Cerebellar nuclear complex (tissue), 1 donor: Measurements from ENCODE around the gene COX18.

Experiments used
- DNase-seq, 2 experiments: peaks; one replicate each; lab custom pipeline; 2025; lab: John Stamatoyannopoulos, UW

The COX18 gene

DNA sequence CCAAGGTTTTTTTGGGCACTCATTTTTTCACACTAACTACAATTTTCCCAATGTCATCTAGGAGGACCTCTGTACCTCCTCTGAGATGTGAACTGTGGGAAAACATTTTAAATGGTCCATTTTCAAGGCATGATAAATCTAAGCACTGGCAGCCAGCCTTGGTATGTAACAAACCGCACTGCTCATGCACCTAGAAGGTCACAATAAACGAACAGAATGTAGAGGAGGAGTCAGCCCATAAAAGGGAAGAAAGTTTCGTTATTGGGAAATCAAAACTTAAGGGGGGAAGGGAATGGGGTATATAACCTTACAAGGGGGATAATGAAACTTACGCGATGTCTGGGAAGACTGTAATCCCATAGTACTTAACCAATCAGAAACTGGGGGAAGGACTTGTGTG lies 16.4 kb downstream of the COX18 start:
- DNase-seq, result no peak

DNA sequence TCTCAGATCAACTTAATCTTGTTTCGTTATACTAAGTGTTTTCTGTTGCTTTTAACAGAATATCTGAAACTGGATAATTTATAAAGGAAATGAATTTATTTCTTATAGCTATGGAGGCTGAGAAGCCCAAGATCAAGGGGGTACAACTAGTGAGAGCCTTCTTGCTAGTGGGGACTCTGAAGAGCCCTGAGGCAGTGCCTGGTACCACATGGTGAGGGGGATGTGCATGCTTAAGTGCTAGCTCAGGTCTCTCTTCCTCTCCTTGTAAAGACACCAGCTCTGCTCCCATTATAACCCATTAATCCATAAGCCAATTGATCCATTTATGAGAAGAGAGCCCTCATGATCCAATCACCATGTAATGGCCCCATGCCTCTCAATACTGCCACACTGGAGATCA lies 17.9 kb downstream of the COX18 start:
- no peak for DNase-seq

DNA sequence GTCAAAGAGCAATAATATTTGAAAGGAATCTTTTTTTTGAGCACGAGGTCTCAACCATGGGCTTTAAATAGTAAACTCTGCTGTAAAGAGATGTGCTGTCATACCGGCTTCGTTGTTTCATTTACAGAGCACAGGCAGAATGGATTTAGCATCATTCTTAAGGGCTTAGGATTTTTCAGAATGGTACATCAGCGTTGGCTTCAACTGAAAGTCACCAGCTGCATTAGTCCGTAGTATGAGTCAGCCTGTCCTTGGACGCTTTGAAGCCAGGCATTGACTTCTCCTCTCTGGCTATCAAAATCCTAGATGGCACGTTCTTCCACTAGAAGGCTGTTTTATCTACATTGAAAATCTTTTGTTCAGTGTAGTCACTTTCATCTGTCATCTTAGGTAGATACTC lies 23.6 kb downstream of the COX18 start:
- DNase-seq, result no peak

DNA sequence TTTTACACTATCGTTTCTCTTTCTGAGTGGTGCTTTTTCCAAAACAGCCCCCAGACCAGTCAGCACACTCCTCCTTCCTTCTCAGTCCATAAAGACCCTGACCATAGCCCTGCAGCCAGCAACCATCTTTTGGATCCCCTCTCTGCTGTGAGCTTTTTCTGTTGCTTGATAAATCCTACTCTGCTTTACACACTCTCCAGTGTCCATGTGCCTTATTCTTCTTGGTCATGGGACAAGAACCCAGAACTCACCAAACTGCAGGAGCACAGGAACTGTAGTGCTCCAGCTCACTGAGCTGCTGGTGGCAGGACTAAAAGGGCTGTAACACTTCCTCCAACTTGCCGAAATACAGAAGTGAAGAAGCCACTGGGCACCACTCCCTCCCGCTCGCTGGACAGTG lies 32.5 kb downstream of the COX18 start:
- no peak for DNase-seq

DNA sequence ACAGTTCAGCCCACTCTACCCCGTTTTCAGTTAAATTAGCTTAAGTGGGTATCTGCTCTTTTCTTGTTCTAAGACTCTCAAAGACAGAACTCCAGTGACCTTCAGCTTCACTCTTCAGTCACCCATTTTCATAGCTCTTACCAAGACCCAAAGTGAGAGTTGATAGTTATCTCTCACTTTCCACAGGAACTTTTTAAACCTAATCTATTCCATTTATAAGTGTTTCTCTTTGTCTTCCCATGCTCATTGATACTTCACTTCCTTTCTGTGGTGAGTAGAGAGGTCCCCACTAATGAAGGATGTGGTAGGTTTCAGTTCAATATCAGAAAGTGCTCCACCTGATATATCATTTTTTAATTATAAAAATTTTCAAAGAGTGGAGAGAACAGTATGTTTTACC lies 33.4 kb downstream of the COX18 start:
- no peak for DNase-seq

DNA sequence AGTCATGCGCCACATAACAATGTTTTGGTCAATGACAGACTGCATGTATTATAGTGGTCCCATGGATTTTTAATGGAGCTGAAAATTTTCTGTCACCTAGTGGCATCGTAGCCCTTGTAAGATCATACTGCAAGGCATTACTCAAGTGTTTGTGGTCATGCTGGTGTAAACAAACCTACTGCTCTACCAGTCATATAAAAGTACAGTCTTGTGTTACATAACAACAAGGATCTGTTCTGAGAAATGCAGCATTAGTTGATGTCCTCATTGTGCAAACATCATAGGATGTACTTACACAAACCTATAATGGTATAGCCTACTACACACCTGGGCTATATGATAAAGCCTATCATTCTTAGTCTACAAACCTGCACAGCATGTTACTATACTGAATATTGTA lies 34.6 kb downstream of the COX18 start:
- DNase-seq, result no peak

DNA sequence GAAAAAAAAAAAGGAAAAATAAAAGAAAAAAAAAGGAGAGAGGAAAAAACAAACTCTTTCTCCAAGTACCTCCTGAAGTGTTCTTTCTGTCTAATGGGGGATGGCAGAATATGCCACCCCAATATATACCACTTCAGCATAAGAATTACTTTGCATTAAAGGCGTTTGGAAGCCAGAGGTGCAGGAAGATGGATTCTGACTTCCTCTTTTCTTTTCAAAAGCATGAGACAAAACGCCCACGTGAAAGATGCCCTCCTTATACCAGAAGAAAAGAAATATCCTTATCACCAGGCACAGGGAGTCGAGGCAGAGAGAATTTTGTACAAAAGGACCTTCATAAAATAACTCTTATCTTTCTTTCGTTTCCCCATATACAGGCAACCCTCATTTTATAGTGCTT lies 40.9 kb downstream of the COX18 start:
- DNase-seq, result no peak

DNA sequence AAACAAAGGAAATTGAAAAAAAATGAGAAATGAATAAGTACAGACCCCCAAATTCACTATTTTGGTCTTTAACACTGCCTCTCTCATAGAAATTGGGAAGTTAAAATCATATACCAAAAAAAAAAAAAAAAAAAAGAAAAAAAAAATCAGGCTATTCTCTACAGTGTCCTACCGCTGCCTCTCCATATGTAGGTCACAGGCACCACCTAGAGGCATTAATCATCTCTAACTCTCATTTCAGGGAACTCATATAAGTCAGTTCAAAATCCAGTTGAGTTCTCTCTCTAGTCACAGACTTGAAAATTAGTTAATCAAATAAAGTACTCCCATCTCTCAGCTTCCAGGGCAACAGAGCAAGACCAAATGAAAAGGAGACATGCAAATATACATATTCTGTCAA lies 47.9 kb downstream of the COX18 start:
- DNase-seq, result no peak

DNA sequence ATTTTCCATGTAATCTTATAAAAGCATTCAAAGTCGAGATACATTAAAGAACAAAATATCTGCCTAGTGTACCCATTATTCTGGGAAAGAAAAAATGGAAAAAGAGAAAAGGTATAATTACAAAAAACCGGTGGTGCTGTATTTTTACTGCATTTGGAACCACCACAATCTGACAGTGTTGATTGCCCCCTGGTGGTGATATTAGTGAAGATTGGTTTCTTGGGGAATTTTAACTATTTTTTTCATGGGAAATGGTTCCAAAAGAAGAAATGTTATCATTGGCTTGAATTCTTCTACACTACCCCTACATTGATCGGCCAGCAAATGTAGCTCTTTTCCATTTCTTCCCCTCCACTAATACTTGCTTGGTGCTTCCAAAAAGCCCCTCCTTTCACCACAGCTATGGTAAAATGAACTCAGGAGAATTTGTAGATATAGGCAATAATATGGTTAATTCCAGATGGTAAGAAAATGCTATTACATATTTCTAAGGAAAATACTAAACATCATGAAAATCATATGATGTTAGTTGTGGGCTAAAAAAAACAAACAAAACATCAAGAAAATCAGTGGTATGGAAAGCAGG lies 50.0 kb downstream of the COX18 start:
- DNase-seq, result no peak

DNA sequence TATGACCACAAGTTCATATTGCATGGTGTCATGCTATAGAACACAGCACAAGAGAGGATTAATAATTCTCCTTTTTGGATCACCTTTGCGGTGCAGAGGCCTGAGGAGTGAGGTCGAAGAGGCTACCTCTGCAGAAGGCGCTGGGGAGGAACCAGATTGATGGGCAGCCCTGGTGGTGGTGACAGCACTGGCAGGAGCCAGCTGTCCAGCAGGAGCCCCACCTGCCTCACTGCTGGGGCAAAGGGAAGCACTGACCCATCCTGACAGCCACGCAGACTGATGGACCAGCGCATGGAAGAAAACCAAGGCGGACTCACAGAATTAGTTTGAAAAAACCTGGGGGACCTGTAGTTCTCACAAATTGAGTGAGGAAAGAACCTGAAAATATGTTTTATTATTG lies 50.9 kb downstream of the COX18 start:
- no peak for DNase-seq

DNA sequence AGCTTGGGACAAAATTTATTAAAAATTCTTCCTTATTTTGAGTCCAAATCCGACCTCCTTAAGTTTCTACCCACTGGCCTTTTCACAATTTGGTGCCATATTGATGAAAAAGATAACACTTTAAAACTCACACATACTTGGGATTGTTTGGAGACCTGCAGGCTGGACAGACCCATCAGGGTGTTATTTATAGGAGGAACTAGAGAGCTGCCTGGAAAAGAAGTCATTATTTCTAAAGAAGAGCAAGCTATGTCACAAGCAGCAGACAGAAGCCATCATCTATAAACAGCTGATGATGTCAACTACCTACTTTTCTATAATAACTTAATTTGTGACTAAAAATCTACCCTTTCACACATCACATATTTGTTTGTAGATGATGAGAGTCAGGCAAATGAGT lies 56.2 kb downstream of the COX18 start:
- DNase-seq, result no peak

DNA sequence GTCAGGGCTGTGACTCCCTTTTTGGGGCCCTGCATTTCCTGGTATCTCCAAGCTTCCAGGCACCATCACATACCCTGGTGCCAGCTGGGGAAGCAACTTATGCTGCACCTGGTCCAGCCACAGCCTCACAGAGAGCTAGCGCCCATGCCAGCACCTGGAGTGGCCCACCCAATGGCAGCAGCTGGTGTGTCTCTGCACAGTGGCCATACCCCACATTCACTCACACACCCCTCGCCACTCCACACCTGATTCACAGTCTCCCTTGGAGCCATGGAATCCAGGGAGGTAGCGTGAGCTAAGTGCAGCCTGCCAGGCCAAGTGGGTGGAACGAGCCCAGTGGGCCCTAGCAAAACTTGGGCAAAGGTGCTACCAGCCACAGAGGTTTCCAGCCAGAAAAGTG lies 56.8 kb downstream of the COX18 start:
- no peak for DNase-seq

DNA sequence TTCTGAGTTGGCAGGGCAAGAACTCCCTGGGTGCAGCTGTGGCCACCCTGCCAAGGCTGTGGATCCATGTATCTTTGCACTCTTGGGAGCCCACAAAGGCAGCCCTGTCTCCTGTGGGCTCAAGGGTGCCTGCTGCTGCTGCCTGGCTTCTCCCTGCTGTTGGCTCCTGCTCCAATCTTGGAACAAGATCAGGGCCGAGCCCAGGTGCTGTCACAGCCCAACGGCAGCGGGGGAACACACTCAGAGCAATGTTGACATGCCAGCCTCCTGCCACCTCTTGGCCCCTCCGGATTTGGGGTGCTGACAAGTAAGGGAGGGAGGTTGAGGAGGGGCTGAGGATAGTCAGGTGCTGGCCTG lies 57.9 kb downstream of the COX18 start:
- DNase-seq, result no peak

DNA sequence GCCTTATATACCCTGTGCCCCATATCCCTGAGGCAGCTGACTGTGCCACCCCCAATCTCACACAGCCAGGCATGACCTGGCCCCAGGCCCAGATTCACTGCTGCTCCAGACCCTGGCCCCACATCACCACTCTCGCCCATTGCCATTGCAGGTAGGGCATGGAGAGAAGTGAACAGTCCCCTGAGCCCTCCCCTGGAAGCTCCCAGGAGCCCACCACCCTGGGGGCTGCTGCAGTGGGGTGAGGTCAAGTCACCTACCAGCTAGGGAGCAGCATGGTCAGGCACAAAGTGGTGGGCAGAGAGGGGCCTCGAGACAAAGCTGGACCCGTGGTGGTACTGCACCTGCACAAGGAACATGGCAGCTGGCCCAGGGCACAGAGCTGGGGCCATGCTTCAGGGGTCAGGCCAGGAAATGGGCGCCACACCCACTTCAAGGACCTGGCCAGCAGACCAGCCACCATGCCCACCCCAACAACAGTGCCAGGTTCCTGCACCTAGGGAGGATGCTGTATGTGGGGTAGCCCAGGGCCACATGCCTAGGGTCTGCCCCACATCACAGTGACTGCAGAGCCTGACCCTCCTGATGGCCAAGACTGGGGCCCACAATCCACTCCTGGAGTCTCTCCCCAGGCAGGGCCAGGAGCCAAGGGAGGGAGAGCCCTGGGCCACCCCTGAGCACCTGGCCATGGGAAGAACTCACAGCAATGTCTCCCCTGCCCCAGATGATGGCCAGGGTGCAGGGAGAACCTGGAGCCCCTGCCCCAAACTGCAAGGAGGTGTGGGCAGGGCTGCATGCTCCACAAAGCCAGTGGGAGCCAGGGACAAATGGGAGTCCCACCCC lies 58.5 kb downstream of the COX18 start:
- DNase-seq, result no peak

DNA sequence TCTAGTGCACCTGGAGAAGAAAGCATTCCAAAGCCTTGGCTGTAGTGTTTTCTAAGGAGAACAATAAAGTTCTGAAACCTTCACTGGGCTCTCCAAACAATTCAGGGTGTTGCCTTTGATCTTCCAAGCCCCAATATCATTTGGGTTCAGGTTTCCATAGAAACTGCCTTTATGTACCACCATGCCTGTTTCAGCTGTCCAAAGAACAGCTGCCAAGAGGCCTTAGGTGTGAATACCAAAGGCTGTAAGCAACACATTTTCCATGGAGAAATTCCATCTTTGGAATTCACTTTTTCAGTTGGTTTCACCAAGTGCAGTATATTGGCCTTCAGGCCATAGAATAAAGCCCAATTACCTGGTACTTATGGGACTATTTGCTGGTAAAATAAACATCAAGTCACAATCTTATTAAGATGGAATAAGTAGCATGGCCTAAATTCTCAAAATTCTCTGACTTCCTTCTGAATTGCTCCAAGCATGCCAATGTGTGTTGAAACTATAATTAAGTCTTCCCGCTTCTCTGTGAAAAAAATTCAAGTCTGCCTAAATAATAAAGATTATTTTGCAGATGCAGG lies 61.9 kb downstream of the COX18 start:
- DNase-seq, result no peak

DNA sequence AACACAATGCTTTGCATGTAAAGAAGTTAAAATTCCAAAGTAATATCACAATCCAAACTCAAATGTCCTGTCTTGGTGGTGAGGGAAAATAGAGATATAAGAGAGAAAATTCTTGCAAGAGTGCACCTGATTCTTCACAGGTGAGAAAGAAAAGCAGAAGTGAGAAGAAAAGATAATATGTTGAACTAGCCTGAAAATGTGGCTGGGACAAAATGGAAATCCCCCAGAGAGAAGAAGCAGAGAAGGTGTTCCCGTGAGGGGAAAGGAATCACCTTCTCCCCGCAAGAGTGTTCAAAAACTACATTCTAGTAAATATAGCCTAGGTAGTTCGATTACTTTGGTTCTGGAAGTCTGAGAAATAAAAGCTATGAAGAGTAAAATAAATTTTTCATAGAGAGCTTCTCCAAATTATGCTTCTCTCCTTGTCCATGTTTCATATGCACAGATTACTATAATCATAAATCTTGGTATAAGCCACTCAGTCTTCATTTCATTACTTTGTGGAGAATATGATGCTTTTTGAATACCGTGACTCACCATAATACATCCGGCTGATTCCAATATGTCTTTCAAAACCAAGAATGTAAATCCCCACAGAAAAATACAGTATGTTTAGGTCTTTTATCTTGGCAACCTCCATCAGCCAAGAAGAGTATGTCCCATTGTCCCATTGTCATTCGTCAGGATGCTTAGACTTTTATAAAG lies 63.1 kb downstream of the COX18 start:
- no peak for DNase-seq

DNA sequence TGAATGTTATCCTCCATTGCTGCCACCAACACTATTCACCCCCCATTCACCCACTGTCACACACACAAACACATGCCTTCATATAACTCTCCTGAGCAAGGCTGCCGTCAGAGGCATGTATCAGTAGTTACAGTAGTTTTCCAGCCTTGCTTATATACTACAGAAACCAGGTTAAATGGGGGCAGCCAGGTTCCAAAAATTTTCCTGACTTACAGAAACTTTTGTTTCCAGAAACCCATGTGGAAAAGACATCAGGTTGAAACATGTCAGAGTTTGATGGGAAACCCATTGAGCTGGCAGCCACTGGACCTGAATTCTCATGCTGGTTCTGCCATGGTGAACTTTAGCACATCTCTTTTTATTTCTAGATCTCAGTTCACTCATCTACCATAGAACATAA lies 64.0 kb downstream of the COX18 start:
- no peak for DNase-seq
